GM23248 (cell line): ENCODE results near the gene ALKBH3.

Experiments used
- EZH2 ChIP-seq: fragments of 200-600 bp; sonication (generic); IDR thresholded peaks from 2 replicates; pipeline ENCODE4 v1.6.1; 2018; ENCODE audit warnings: antibody characterized with exemption, mild to moderate bottlenecking; ENCODE audit not compliant: insufficient read depth, poor library complexity, severe bottlenecking
- EZH2phosphoT487 ChIP-seq: fragments of 200-600 bp; sonication (generic); IDR thresholded peaks from 2 replicates; pipeline ENCODE4 v1.6.1; 2018; ENCODE audit warnings: antibody characterized with exemption, moderate library complexity, mild to moderate bottlenecking, low read depth; ENCODE audit not compliant: insufficient read depth

DNA sequence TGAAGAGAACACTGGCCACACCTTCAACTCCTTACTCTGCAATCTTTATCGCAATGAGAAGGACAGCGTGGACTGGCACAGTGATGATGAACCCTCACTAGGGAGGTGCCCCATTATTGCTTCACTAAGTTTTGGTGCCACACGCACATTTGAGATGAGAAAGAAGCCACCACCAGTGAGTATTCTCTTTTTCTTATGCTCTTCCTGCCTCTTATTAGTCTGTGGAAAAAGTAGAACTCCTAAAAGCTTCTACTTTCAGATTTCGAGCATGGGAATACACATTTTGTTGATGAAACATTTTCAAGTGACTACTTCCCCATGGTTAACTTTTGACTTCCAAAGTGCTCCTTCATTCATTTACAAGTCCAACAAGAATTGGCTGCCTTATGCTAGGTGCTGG is 20.9 kb downstream of the ALKBH3 start:
- TF ChIP-seq EZH2 (no peak), EZH2phosphoT487 (no peak)
